ENCODE results near the gene MYBPH.

The MYBPH gene

DNA sequence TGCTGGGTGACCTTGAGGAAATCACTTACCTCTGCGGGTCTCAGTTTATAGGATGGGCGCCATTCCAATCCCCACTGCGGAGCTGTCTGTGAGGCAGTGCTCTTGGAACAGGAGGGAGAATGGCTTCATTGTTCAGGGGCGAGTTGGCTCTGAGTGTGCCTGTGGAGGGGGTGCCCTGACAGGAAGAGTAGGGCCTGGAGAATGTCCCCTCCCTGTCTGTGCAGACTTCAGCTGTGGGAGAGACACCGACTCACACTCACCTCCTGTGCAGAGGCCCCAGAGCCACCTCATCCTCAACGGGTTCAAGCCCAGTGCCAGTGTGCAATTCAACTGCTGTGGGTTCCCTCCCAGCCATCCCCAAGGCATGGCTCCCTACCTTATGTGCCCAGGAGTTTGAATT, 31.0 kb downstream of the MYBPH start:
- H3K27ac ChIP-seq (replicated peaks; ENCODE audit: low read length) = no peak overlapping the region
- no peak overlapping the region for H2BK12ac ChIP-seq (ENCODE audit: low read length)
- no peak overlapping the region for H2BK15ac ChIP-seq (ENCODE audit: low read length)
- peak overlapping the region; percentile 59 for H3K18ac ChIP-seq (ENCODE audit: low read length)
- H2AK5ac ChIP-seq (ENCODE audit: low read depth, low read length) = no peak overlapping the region
- H3K79me1 ChIP-seq (ENCODE audit: low read depth, low read length) = no peaks in the 10 kb centered on the region
- no peak overlapping the region for H2AFZ ChIP-seq (ENCODE audit: low read length)
- no peak overlapping the region for H2BK120ac ChIP-seq (ENCODE audit: low read depth, low read length)
- H2BK5ac ChIP-seq (ENCODE audit: low read length) = no peak overlapping the region
- DNase-seq (ENCODE audit: low spot score) = no peak
- no peaks in the 10 kb centered on the region for H3K27me3 ChIP-seq (ENCODE audit: control insufficient read depth in 3 of 3, insufficient read depth in 3 of 3, low read depth in 1 of 3, low read length in 3 of 3)
- peaks cover 7 to 10% of the 10 kb centered on the region in 2 donors for H3K4me1 ChIP-seq (ENCODE audit: control insufficient read depth in 2 of 2, insufficient read depth in 1 of 2, low read depth in 1 of 2, low read length in 2 of 2)
- H3K36me3 ChIP-seq (replicated peaks in 1 of 2; ENCODE audit: control insufficient read depth in 2 of 2, insufficient read depth in 2 of 2, low read length in 2 of 2) = no peaks in the 10 kb centered on the region
- H3K4ac ChIP-seq (ENCODE audit: low read length) = no peak overlapping the region
- no peak overlapping the region for H3K23ac ChIP-seq (ENCODE audit: low read depth, low read length, poor library complexity)
- H4K8ac ChIP-seq (ENCODE audit: low read depth, low read length) = no peak overlapping the region
- H3K4me2 ChIP-seq (ENCODE audit: insufficient read depth, low read length, poor library complexity, severe bottlenecking) = no peak overlapping the region
- no peak overlapping the region for H3K9ac ChIP-seq (ENCODE audit: low read depth, low read length, poor library complexity)
- H4K91ac ChIP-seq (ENCODE audit: low read depth, low read length, poor library complexity) = no peak overlapping the region
- no peak overlapping the region for H3K14ac ChIP-seq (ENCODE audit: low read length)
- H3K4me3 ChIP-seq (ENCODE audit: low read length in 2 of 2) = no peak overlapping the region
- WGBS, 2 donors (ENCODE audit: extremely low coverage in 2 of 2, insufficient read length in 2 of 2, insufficient replicate concordance in 1 of 2) = no CpG with 5 or more reads among the region's 6 CpGs
- peaks cover 0 to 2% of the 10 kb centered on the region in 2 donors for H3K9me3 ChIP-seq (replicated peaks in 1 of 2; ENCODE audit: control insufficient read depth in 2 of 2, insufficient read depth in 1 of 2, low read depth in 1 of 2, low read length in 2 of 2)

GRCh38 chr1:203143641-203144040, 32.0 kb downstream of the MYBPH start:
- no peak overlapping the region for H2BK12ac ChIP-seq (ENCODE audit: low read length)
- WGBS, 2 donors (ENCODE audit: extremely low coverage in 2 of 2, insufficient read length in 2 of 2, insufficient replicate concordance in 1 of 2) = no CpG with 5 or more reads among the region's 11 CpGs
- peaks cover 7% of the 10 kb centered on the region in 2 donors for H3K4me1 ChIP-seq (ENCODE audit: control insufficient read depth in 2 of 2, insufficient read depth in 1 of 2, low read depth in 1 of 2, low read length in 2 of 2)
- no peak overlapping the region for H2BK120ac ChIP-seq (ENCODE audit: low read depth, low read length)
- H3K27ac ChIP-seq (replicated peaks; ENCODE audit: low read length) = no peak overlapping the region
- no peaks in the 10 kb centered on the region for H3K27me3 ChIP-seq (ENCODE audit: control insufficient read depth in 3 of 3, insufficient read depth in 3 of 3, low read depth in 1 of 3, low read length in 3 of 3)
- H4K8ac ChIP-seq (ENCODE audit: low read depth, low read length) = no peak overlapping the region
- H2AFZ ChIP-seq (ENCODE audit: low read length) = no peak overlapping the region
- no peak overlapping the region for H3K4me3 ChIP-seq (ENCODE audit: low read length in 2 of 2)
- H3K23ac ChIP-seq (ENCODE audit: low read depth, low read length, poor library complexity) = no peak overlapping the region
- H3K9ac ChIP-seq (ENCODE audit: low read depth, low read length, poor library complexity) = peak overlapping the region; percentile 27
- peaks cover 0 to 2% of the 10 kb centered on the region in 2 donors for H3K9me3 ChIP-seq (replicated peaks in 1 of 2; ENCODE audit: control insufficient read depth in 2 of 2, insufficient read depth in 1 of 2, low read depth in 1 of 2, low read length in 2 of 2)
- H3K18ac ChIP-seq (ENCODE audit: low read length) = peak overlapping the region; percentile 72
- H2AK5ac ChIP-seq (ENCODE audit: low read depth, low read length) = no peak overlapping the region
- H3K79me1 ChIP-seq (ENCODE audit: low read depth, low read length) = no peaks in the 10 kb centered on the region
- H3K4ac ChIP-seq (ENCODE audit: low read length) = no peak overlapping the region
- no peak overlapping the region for H2BK15ac ChIP-seq (ENCODE audit: low read length)
- no peak overlapping the region for H4K91ac ChIP-seq (ENCODE audit: low read depth, low read length, poor library complexity)
- no peak for DNase-seq (ENCODE audit: low spot score)
- no peak overlapping the region for H2BK5ac ChIP-seq (ENCODE audit: low read length)
- no peaks in the 10 kb centered on the region for H3K36me3 ChIP-seq (replicated peaks in 1 of 2; ENCODE audit: control insufficient read depth in 2 of 2, insufficient read depth in 2 of 2, low read length in 2 of 2)
- H3K14ac ChIP-seq (ENCODE audit: low read length) = peak overlapping the region; percentile 67
- H3K4me2 ChIP-seq (ENCODE audit: insufficient read depth, low read length, poor library complexity, severe bottlenecking) = no peak overlapping the region

DNA sequence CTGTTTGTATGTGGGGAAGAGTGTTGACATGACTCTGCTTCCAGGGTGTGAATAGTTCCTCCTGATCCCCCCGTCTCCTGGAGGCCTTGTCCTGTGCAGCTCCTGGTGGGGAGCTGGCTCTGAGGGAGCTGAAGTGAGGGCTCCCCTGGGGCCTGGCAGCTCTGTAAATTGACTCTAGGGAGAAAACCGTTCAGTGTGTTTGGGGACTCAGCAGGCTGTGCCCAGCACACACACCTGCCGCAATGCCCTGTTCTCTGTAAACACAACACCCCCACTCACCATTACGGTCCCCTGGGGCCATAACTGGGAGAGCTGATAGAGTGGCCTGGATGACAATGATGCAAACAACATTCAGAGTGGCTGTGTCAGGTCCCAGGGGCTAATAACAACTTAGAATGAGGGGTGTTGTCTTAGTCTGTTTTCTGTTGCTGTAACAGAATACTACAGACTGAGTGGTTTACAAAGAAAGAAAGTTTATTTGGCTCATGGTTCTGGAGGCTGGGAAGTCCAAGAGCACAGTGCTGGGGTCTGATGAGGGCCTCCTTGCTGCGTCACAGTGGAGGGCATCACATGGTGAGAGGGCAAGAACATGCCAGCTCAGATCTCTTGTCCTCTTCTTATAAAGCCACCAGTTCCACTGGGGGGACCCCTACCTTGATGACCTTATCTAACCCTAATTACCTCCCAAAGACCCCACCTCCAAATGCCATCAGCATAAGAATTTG, 32.8 kb downstream of the MYBPH start:
- no peak overlapping the region for H3K18ac ChIP-seq (ENCODE audit: low read length)
- no peak overlapping the region for H4K91ac ChIP-seq (ENCODE audit: low read depth, low read length, poor library complexity)
- no CpG with 5 or more reads among the region's 5 CpGs for WGBS, 2 donors (ENCODE audit: extremely low coverage in 2 of 2, insufficient read length in 2 of 2, insufficient replicate concordance in 1 of 2)
- no peak for DNase-seq (ENCODE audit: low spot score)
- no peak overlapping the region for H2AK5ac ChIP-seq (ENCODE audit: low read depth, low read length)
- no peak overlapping the region for H3K9ac ChIP-seq (ENCODE audit: low read depth, low read length, poor library complexity)
- H2AFZ ChIP-seq (ENCODE audit: low read length) = no peak overlapping the region
- H2BK15ac ChIP-seq (ENCODE audit: low read length) = no peak overlapping the region
- H3K9me3 ChIP-seq (replicated peaks in 1 of 2; ENCODE audit: control insufficient read depth in 2 of 2, insufficient read depth in 1 of 2, low read depth in 1 of 2, low read length in 2 of 2) = peaks cover 0 to 2% of the 10 kb centered on the region in 2 donors
- H3K27me3 ChIP-seq (ENCODE audit: control insufficient read depth in 3 of 3, insufficient read depth in 3 of 3, low read depth in 1 of 3, low read length in 3 of 3) = no peaks in the 10 kb centered on the region
- no peak overlapping the region for H3K14ac ChIP-seq (ENCODE audit: low read length)
- no peak overlapping the region for H3K23ac ChIP-seq (ENCODE audit: low read depth, low read length, poor library complexity)
- H3K79me1 ChIP-seq (ENCODE audit: low read depth, low read length) = no peaks in the 10 kb centered on the region
- H3K36me3 ChIP-seq (replicated peaks in 1 of 2; ENCODE audit: control insufficient read depth in 2 of 2, insufficient read depth in 2 of 2, low read length in 2 of 2) = no peaks in the 10 kb centered on the region
- no peak overlapping the region for H3K27ac ChIP-seq (replicated peaks; ENCODE audit: low read length)
- no peak overlapping the region for H3K4me3 ChIP-seq (ENCODE audit: low read length in 2 of 2)
- H3K4me1 ChIP-seq (ENCODE audit: control insufficient read depth in 2 of 2, insufficient read depth in 1 of 2, low read depth in 1 of 2, low read length in 2 of 2) = peaks cover 7% of the 10 kb centered on the region in 2 donors
- no peak overlapping the region for H2BK120ac ChIP-seq (ENCODE audit: low read depth, low read length)
- H4K8ac ChIP-seq (ENCODE audit: low read depth, low read length) = no peak overlapping the region
- no peak overlapping the region for H2BK5ac ChIP-seq (ENCODE audit: low read length)
- no peak overlapping the region for H2BK12ac ChIP-seq (ENCODE audit: low read length)
- no peak overlapping the region for H3K4me2 ChIP-seq (ENCODE audit: insufficient read depth, low read length, poor library complexity, severe bottlenecking)
- no peak overlapping the region for H3K4ac ChIP-seq (ENCODE audit: low read length)

DNA sequence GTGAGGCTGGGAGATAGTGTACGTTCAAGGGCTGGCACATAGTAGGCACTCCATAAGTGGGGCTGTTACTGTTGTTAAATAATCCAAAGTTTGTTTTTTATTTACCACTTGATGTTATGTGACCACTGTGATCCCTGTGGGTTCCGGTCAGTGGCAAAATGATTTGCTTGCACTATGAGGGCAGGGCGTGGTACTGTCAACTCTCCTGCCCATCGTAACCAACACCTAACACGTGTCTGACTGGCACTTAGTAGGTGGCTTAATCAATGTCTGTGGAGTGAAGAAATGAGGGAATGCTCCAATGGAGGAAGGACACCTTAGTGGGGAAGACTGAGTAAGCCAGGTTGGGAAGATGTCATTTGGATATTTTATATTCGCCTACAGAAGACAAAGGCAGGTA, 33.5 kb downstream of the MYBPH start:
- no peak overlapping the region for H3K9ac ChIP-seq (ENCODE audit: low read depth, low read length, poor library complexity)
- H3K23ac ChIP-seq (ENCODE audit: low read depth, low read length, poor library complexity) = no peak overlapping the region
- H4K91ac ChIP-seq (ENCODE audit: low read depth, low read length, poor library complexity) = no peak overlapping the region
- no peak overlapping the region for H3K4ac ChIP-seq (ENCODE audit: low read length)
- no CpG with 5 or more reads among the region's 6 CpGs for WGBS, 2 donors (ENCODE audit: extremely low coverage in 2 of 2, insufficient read length in 2 of 2, insufficient replicate concordance in 1 of 2)
- no peak overlapping the region for H2BK5ac ChIP-seq (ENCODE audit: low read length)
- H3K14ac ChIP-seq (ENCODE audit: low read length) = no peak overlapping the region
- H2AFZ ChIP-seq (ENCODE audit: low read length) = no peak overlapping the region
- H2BK15ac ChIP-seq (ENCODE audit: low read length) = no peak overlapping the region
- H2AK5ac ChIP-seq (ENCODE audit: low read depth, low read length) = no peak overlapping the region
- no peak overlapping the region for H3K27ac ChIP-seq (replicated peaks; ENCODE audit: low read length)
- no peak overlapping the region for H2BK12ac ChIP-seq (ENCODE audit: low read length)
- H3K36me3 ChIP-seq (replicated peaks in 1 of 2; ENCODE audit: control insufficient read depth in 2 of 2, insufficient read depth in 2 of 2, low read length in 2 of 2) = no peaks in the 10 kb centered on the region
- no peak for DNase-seq (ENCODE audit: low spot score)
- no peak overlapping the region for H2BK120ac ChIP-seq (ENCODE audit: low read depth, low read length)
- no peak overlapping the region for H3K18ac ChIP-seq (ENCODE audit: low read length)
- H3K4me1 ChIP-seq (ENCODE audit: control insufficient read depth in 2 of 2, insufficient read depth in 1 of 2, low read depth in 1 of 2, low read length in 2 of 2) = peaks cover 2 to 7% of the 10 kb centered on the region in 2 donors
- H3K79me1 ChIP-seq (ENCODE audit: low read depth, low read length) = no peaks in the 10 kb centered on the region
- H3K9me3 ChIP-seq (replicated peaks in 1 of 2; ENCODE audit: control insufficient read depth in 2 of 2, insufficient read depth in 1 of 2, low read depth in 1 of 2, low read length in 2 of 2) = peaks cover 0 to 2% of the 10 kb centered on the region in 2 donors
- H3K27me3 ChIP-seq (ENCODE audit: control insufficient read depth in 3 of 3, insufficient read depth in 3 of 3, low read depth in 1 of 3, low read length in 3 of 3) = no peaks in the 10 kb centered on the region
- no peak overlapping the region for H3K4me3 ChIP-seq (ENCODE audit: low read length in 2 of 2)
- no peak overlapping the region for H4K8ac ChIP-seq (ENCODE audit: low read depth, low read length)
- H3K4me2 ChIP-seq (ENCODE audit: insufficient read depth, low read length, poor library complexity, severe bottlenecking) = no peak overlapping the region

All from neuronal stem cell (in vitro differentiated cells).